CD8-positive, alpha-beta memory T cell (primary cell): ENCODE measurements around the gene NRL. TPM values are rescaled to one million over a fixed set of nuclear protein-coding genes. Genes with fewer than 3 reads are reported as not detected.

Experiments
- CTCF ChIA-PET: fragments of 350-600 bp; sonication (Branson Sonifier 250); formaldehyde crosslinking; loops from one replicate; lab custom pipeline; 2021; ENCODE audit warnings: antibody characterized with exemption; lab: Charles Lee
- POLR2A ChIA-PET: fragments of 350-600 bp; sonication (Branson Sonifier 250); formaldehyde crosslinking; loops from one replicate; lab custom pipeline; 2021; ENCODE audit warnings: antibody characterized with exemption; lab: Charles Lee
- DNase-seq, 5 donors: peaks; one replicate each; pipeline versions ENCODE4 v3.0.0 to v3.0.0-alpha.2; 2020 to 2022; ENCODE audit warnings: mixed read lengths in 1 of 5
- H3K27ac ChIP-seq: one replicate; pipeline ENCODE4 v1.7.0; 2013; ENCODE audit warnings: low read depth, mild to moderate bottlenecking, low read length, moderate library complexity
- H3K27me3 ChIP-seq: 2 replicates; pipeline ENCODE4 v1.7.0; 2013; ENCODE audit warnings: low read length, mild to moderate bottlenecking; ENCODE audit not compliant: insufficient read depth, poor library complexity, severe bottlenecking
- H3K36me3 ChIP-seq: 2 replicates; pipeline ENCODE4 v1.7.0; 2013; ENCODE audit warnings: mild to moderate bottlenecking, low read length, moderate library complexity; ENCODE audit not compliant: insufficient read depth
- H3K4me1 ChIP-seq: 2 replicates; pipeline ENCODE4 v1.7.0; 2013; ENCODE audit warnings: mild to moderate bottlenecking, low read length, moderate library complexity; ENCODE audit not compliant: insufficient read depth
- H3K4me3 ChIP-seq: 2 replicates; pipeline ENCODE4 v1.7.0; 2013; ENCODE audit warnings: mild to moderate bottlenecking, low read length
- H3K9me3 ChIP-seq: 2 replicates; pipeline ENCODE4 v1.7.0; 2013; ENCODE audit warnings: mild to moderate bottlenecking, low read length
- H3K27ac Mint-ChIP-seq, 8 donors: one replicate each; pipeline ENCODE4 v1.8.0; 2020 to 2021; ENCODE audit warnings: mixed read lengths in 8 of 8, mild to moderate bottlenecking in 6 of 8, inconsistent platforms in 3 of 8, moderate library complexity in 3 of 8
- H3K27me3 Mint-ChIP-seq, 2 donors: one replicate each; pipeline ENCODE4 v1.8.0; 2020 to 2021; ENCODE audit warnings: mixed read lengths in 2 of 2, mild to moderate bottlenecking in 1 of 2, moderate library complexity in 1 of 2
- H3K36me3 Mint-ChIP-seq, 3 donors: one replicate each; pipeline ENCODE4 v1.8.0; 2020 to 2021; ENCODE audit warnings: mixed read lengths in 3 of 3, inconsistent platforms in 1 of 3, mild to moderate bottlenecking in 1 of 3
- H3K4me1 Mint-ChIP-seq, 3 donors: one replicate each; pipeline ENCODE4 v1.8.0; 2020 to 2021; ENCODE audit warnings: mixed read lengths in 3 of 3, inconsistent platforms in 1 of 3, mild to moderate bottlenecking in 1 of 3
- H3K4me3 Mint-ChIP-seq, 7 donors: one replicate each; pipeline ENCODE4 v1.8.0; 2020 to 2021; ENCODE audit warnings: mixed read lengths in 7 of 7, mild to moderate bottlenecking in 6 of 7, moderate library complexity in 4 of 7, inconsistent platforms in 2 of 7
- H3K9me3 Mint-ChIP-seq, 5 donors: one replicate each; pipeline ENCODE4 v1.8.0; 2020 to 2022; ENCODE audit warnings: mixed read lengths in 5 of 5, mild to moderate bottlenecking in 3 of 5, moderate library complexity in 2 of 5, inconsistent platforms in 1 of 5
- polyA plus RNA-seq: library from polyadenylated mRNA; unstranded; fragments of 300-500 nt; fragmentation: Illumina TruSeq; gene quantifications from one replicate; pipeline ENCODE4 v1.2.3, GENCODE V29; 2021
- total RNA-seq, 2 experiments: library from RNA; stranded (reverse); gene quantifications; one replicate each; pipeline ENCODE4 v1.2.3, GENCODE V29; 2021

NRL gene
- total and polyA plus RNA-seq, 3 experiments from 2014 or later: 1.5 to 1.6 (median 1.5) TPM

DNA sequence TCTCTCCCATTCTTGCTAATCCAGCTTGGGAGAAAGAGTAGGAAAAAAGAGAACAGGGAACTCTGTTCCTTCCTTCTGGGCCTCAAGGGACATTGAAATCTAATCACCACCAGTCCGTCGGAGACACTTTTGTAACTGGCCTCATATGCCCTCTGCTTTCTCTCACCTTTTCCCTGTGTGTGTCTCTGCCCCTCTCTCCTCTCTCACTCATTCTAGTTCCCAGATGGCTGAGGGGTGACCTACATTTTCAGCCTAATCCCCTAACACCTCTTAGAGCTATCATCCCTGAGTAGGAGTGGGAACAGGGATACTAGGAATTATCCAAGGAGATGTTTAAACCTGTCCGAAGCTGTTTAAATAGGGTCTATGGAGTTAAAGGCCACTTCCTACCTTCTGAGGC is 29.5 kb downstream of the NRL start:
- Mint-ChIP-seq H3K27me3 (no peaks in the 10 kb centered on the region), H3K9me3 (no peaks in the 10 kb centered on the region), H3K36me3 (peaks cover 0 to 4% (median 0%) of the 10 kb centered on the region in 3 donors), H3K4me1 (peaks cover 13 to 21% (median 21%) of the 10 kb centered on the region in 3 donors), H3K27ac (peak overlapping the region in 2 of 8 donors; percentile 49 to 56), H3K4me3 (peak overlapping the region in 1 of 7 donors; percentile 50)
- ChIA-PET CTCF (interaction anchor here (0.8 to 8.6 kb wide), 3 partner anchors 21 to 28 kb away, joined by 3 to 67 read pairs (median 4); no protein-coding TSS in a partner anchor), POLR2A (no interaction called here)
- no peaks in the 10 kb centered on the region for H3K36me3 ChIP-seq
- no peak overlapping the region for H3K4me3 ChIP-seq
- H3K27me3 ChIP-seq: no peaks in the 10 kb centered on the region
- H3K4me1 ChIP-seq: peaks cover 8% of the 10 kb centered on the region
- no peak for DNase-seq
- no peaks in the 10 kb centered on the region for H3K9me3 ChIP-seq
- no peak overlapping the region for H3K27ac ChIP-seq

DNA sequence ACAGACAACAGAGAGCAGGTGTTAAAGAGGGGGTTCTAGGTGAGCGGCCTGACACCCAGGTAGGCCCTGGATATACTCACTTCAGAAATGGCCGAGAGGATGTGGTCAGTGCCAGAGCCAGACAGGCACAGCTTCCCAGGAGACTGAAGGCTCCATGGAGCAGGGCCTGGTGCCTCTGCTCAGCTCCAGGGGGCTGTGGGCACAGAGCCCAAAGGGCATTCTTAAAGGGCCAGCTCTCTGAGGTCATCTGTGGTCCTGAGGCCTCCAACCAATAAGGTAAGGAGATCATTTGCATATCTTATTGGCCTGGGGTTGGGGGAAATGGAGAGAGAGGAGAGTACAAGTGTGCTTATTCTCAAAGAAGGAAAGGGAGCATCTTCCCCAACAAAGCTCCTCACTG is 30.3 kb downstream of the NRL start:
- POLR2A ChIA-PET: no interaction called here
- Histone ChIP-seq H3K36me3 (no peaks in the 10 kb centered on the region), H3K27ac (no peak overlapping the region), H3K27me3 (no peaks in the 10 kb centered on the region), H3K9me3 (no peaks in the 10 kb centered on the region), H3K4me3 (no peak overlapping the region), H3K4me1 (peaks cover 9% of the 10 kb centered on the region)
- Mint-ChIP-seq H3K4me3 (peak overlapping the region in 1 of 7 donors; percentile 50), H3K27me3 (no peaks in the 10 kb centered on the region), H3K27ac (peak overlapping the region in 1 of 8 donors; percentile 77), H3K4me1 (peaks cover 13 to 18% (median 17%) of the 10 kb centered on the region in 3 donors), H3K36me3 (peaks cover 0 to 4% (median 0%) of the 10 kb centered on the region in 3 donors), H3K9me3 (no peaks in the 10 kb centered on the region)
- CTCF ChIA-PET: interaction anchor here (0.8 to 8.6 kb wide), 3 partner anchors 22 to 27 kb away, joined by 3 to 67 read pairs (median 4); no protein-coding TSS in a partner anchor
- no peak for DNase-seq

DNA sequence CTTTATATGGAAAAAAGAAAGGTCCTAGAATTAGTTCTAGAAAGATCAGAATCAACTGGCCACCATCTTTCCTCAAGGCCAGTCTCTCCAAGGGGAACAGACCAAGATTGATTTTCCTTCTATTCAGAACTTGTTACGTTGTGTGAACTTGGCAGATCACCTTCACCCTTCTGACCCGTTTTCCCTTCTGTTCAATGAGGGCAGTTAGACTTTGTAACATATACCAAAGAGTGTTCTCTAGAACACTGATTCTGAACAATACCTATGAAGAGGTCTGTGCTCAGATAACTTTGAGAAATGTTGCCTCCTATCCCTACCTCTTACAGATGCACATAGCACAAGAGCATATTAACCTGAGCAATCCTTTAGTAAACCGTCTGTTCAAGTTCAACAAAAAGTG is 31.3 kb downstream of the NRL start:
- no peak overlapping the region for H3K27ac ChIP-seq
- DNase-seq: no peak
- H3K4me1 ChIP-seq: peaks cover 9% of the 10 kb centered on the region
- H3K9me3 ChIP-seq: no peaks in the 10 kb centered on the region
- H3K27me3 ChIP-seq: no peaks in the 10 kb centered on the region
- no peaks in the 10 kb centered on the region for H3K27me3 Mint-ChIP-seq
- POLR2A ChIA-PET: no interaction called here
- peaks cover 0 to 4% (median 0%) of the 10 kb centered on the region in 3 donors for H3K36me3 Mint-ChIP-seq
- peak overlapping the region in 5 of 8 donors; percentile 43 to 85 (median 67) for H3K27ac Mint-ChIP-seq
- no peak overlapping the region for H3K4me3 ChIP-seq
- H3K9me3 Mint-ChIP-seq: no peaks in the 10 kb centered on the region
- H3K36me3 ChIP-seq: no peaks in the 10 kb centered on the region
- CTCF ChIA-PET: interaction anchor here (4.4 to 8.6 kb wide), 3 partner anchors 8 to 26 kb away, joined by 36 to 76 read pairs (median 67); partner anchors contain the start of gene PCK2
- peak overlapping the region in 1 of 7 donors; percentile 61 for H3K4me3 Mint-ChIP-seq
- peaks cover 15 to 18% (median 16%) of the 10 kb centered on the region in 3 donors for H3K4me1 Mint-ChIP-seq

DNA sequence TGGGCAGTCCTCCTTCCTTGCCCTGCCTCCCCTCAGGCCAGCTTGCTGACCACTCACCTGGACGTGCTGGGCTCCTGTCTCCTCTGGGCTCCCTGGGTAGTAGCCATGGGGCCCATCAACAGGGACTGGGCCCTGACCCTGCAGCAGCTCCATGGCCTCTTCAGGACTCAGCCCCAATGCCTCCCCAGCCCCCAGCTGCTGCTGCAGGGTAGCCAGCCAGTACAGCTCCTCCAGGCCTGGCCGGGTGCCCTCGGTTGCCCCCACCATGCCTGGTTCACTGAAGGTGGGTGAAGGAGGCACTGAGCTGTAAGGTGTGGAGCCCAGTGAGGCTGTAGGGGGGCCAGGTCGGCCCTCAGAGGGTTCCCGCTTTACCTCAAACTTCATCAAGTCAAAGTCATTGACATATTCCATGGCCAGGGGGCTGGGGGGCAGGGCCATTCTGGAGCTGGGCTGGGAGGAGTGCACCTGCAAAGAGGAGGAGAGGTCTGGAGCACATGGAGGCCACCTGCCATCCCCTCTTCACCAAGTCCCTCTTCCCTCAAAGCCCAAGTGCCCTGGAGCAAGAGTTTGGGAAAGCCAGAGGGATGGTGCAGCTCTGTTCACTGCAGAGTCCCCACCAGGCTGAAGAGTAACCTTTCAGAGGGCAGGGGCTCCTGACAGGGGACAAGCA is 32.2 kb downstream of the NRL start:
- ChIA-PET CTCF (interaction anchor here (0.8 to 8.6 kb wide), 6 partner anchors 9 to 69 kb away, joined by 3 to 76 read pairs (median 22); partner anchors contain the start of genes DCAF11, NRL, PCK2 and PSME1), POLR2A (interaction anchor here (0.5 to 2.7 kb wide), 2 partner anchors 32 to 129 kb away, joined by 3 to 28 read pairs; partner anchors contain the start of genes DCAF11 and NRL)
- no peak overlapping the region for H3K4me3 ChIP-seq
- peaks cover 9% of the 10 kb centered on the region for H3K4me1 ChIP-seq
- Mint-ChIP-seq H3K4me1 (peaks cover 15 to 18% (median 16%) of the 10 kb centered on the region in 3 donors), H3K9me3 (no peaks in the 10 kb centered on the region), H3K4me3 (peak overlapping the region; percentile 81 to 93 (median 85)), H3K27ac (peak overlapping the region; percentile 57 to 92 (median 84)), H3K36me3 (peaks cover 0 to 4% (median 0%) of the 10 kb centered on the region in 3 donors), H3K27me3 (peaks cover 0 to 2% of the 10 kb centered on the region in 2 donors)
- no peaks in the 10 kb centered on the region for H3K27me3 ChIP-seq
- no peak for DNase-seq
- H3K36me3 ChIP-seq: no peaks in the 10 kb centered on the region
- H3K9me3 ChIP-seq: no peaks in the 10 kb centered on the region
- no peak overlapping the region for H3K27ac ChIP-seq

DNA sequence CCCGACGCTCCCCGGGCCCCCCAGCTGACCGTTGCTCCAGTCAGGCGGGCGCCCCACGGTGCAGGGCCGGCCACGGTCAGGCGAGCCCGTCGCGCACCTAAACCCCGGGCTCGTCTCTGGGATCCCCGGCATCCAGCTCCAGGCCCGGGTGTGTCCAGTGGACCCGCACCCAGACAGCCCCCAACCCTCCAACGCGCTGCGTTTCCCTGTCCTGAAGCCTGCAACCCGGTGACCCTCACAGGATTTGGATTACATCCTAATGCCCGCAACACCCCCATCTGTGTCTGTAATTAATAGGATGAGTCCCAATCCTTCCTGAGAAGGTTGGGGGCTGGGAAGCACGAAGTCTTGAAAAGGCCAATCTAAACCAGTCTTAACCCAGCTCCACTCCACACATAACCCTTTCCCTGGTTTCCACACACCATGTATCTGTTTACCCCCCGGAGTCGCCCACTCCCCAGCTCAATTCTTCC is 33.0 kb downstream of the NRL start:
- Mint-ChIP-seq H3K9me3 (no peaks in the 10 kb centered on the region), H3K27ac (peak overlapping the region; percentile 57 to 92 (median 76)), H3K36me3 (peaks cover 0 to 4% (median 0%) of the 10 kb centered on the region in 3 donors), H3K4me3 (peak overlapping the region; percentile 81 to 93 (median 85)), H3K4me1 (peaks cover 15 to 18% (median 16%) of the 10 kb centered on the region in 3 donors), H3K27me3 (peaks cover 0 to 2% of the 10 kb centered on the region in 2 donors)
- POLR2A ChIA-PET: interaction anchor here (1.2 to 2.7 kb wide), 8 partner anchors 8 to 65 kb away, joined by 4 to 28 read pairs (median 5); partner anchors contain the start of genes CARMIL3, DCAF11, NRL and PCK2
- CTCF ChIA-PET: interaction anchor here (1.1 to 8.6 kb wide), 9 partner anchors 10 to 761 kb away, joined by 3 to 76 read pairs (median 5); partner anchors contain the start of genes DCAF11, IRF9, NRL and PABPN1
- Histone ChIP-seq H3K9me3 (no peaks in the 10 kb centered on the region), H3K27ac (peak overlapping the region; percentile 61), H3K36me3 (no peaks in the 10 kb centered on the region), H3K27me3 (no peaks in the 10 kb centered on the region), H3K4me3 (peak overlapping the region; percentile 62), H3K4me1 (peaks cover 9% of the 10 kb centered on the region)
- DNase-seq: no peak

DNA sequence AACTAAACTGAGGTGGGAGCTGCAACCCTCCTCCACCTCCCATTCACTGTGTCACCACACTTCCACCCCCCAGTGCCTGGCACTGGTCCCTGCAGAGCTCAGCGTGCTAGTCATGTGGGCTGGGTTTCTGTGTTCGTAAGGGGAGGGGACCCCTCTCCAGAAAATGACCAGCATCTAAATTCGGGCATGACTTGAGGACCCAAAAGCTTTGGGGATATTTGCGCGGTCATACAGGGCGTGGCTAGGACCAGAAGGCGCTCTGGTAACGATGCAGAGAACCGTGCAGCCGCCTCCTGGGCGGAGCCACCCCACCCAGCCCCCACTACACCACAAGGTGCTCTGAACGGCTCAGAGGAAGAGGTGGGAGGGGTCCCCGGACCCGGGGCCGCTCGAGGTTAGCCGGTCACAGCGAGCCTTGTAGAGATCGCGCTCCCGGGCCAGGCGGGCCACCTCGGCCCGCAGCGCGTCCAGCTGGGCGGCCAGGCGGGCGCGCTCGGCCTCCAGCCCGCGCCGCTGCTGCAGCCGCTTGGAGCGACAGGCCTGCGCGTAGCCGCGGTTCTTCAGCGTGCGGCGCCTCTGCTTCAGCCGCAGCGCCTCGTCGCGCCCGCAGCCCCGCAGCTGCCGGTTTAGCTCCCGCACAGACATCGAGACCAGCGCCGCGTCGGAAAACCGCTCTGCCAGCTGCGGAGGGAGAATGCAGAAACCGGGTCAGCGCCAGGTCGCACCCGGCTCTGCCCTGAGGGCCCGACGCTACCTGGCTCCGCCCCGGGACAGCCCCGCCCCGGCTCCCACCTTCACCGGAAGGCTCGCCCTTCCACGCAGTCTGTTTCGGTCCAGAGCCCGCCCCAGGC is 33.6 kb downstream of the NRL start:
- Histone ChIP-seq H3K27ac (peak overlapping the region; percentile 61), H3K36me3 (no peaks in the 10 kb centered on the region), H3K9me3 (no peaks in the 10 kb centered on the region), H3K27me3 (no peaks in the 10 kb centered on the region), H3K4me1 (peaks cover 9% of the 10 kb centered on the region), H3K4me3 (peak overlapping the region; percentile 62)
- DNase-seq: peak; percentile 36 to 80 (median 64)
- ChIA-PET CTCF (interaction anchor here (0.8 to 8.6 kb wide), 18 partner anchors 9 to 760 kb away, joined by 3 to 76 read pairs (median 4); partner anchors contain the start of genes CARMIL3, DCAF11, IRF9 and NRL), POLR2A (interaction anchor here (0.7 to 2.7 kb wide), 12 partner anchors 9 to 132 kb away, joined by 3 to 28 read pairs (median 4); partner anchors contain the start of genes CARMIL3, CHMP4A, DCAF11 and NRL)
- Mint-ChIP-seq H3K36me3 (peaks cover 0 to 4% (median 0%) of the 10 kb centered on the region in 3 donors), H3K9me3 (no peaks in the 10 kb centered on the region), H3K27me3 (peaks cover 0 to 2% of the 10 kb centered on the region in 2 donors), H3K4me3 (peak overlapping the region; percentile 85 to 93 (median 88)), H3K27ac (peak overlapping the region; percentile 53 to 92 (median 82)), H3K4me1 (peaks cover 15 to 18% (median 16%) of the 10 kb centered on the region in 3 donors)

DNA sequence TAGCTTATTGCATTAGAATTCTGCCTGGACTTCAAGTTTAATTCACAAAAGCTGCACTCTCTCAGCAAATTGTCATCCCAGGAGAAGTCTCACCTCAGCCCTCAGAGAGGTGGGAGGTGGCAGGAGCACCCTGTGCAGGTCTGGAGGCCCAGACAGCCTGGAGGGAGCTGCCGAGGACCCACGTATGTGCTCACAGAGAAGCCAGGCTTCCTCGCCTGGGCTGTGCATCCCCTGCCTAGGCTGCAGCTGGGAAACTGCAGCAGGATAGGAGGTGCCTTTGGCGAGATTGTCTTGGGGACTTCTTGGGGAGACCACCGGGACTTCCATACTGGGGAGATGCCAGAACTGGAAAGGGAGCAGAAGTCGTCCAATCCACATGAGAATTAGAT is 34.6 kb downstream of the NRL start:
- ChIA-PET CTCF (interaction anchor here (0.8 to 8.6 kb wide), 13 partner anchors 8 to 286 kb away, joined by 3 to 76 read pairs (median 4); partner anchors contain the start of genes CARMIL3, DCAF11, IRF9 and NRL), POLR2A (interaction anchor here (0.7 to 2.7 kb wide), 7 partner anchors 12 to 133 kb away, joined by 3 to 28 read pairs (median 4); partner anchors contain the start of genes CHMP4A, DCAF11, NRL and PCK2)
- H3K36me3 Mint-ChIP-seq: peaks cover 0 to 4% (median 0%) of the 10 kb centered on the region in 3 donors
- H3K27me3 Mint-ChIP-seq: peaks cover 0 to 2% of the 10 kb centered on the region in 2 donors
- H3K9me3 Mint-ChIP-seq: no peaks in the 10 kb centered on the region
- Histone ChIP-seq H3K4me3 (no peak overlapping the region), H3K9me3 (no peaks in the 10 kb centered on the region), H3K27ac (no peak overlapping the region), H3K4me1 (peaks cover 9% of the 10 kb centered on the region), H3K27me3 (no peaks in the 10 kb centered on the region), H3K36me3 (no peaks in the 10 kb centered on the region)
- H3K4me1 Mint-ChIP-seq: peaks cover 15 to 18% (median 16%) of the 10 kb centered on the region in 3 donors
- peak overlapping the region in 5 of 8 donors; percentile 24 to 92 (median 78) for H3K27ac Mint-ChIP-seq
- DNase-seq: no peak
- H3K4me3 Mint-ChIP-seq: peak overlapping the region; percentile 85 to 93 (median 88)
